GM12878 (cell line): ENCODE results near the gene BZW1. TPM values are rescaled to one million over a fixed set of nuclear protein-coding genes. Genes with fewer than 3 reads are reported as not detected.

Source experiments
- BACH1 ChIP-seq: fragments of 450-650 bp; IDR thresholded peaks from 2 replicates; pipeline ENCODE4 v1.6.1; 2017; ENCODE audit warnings: mild to moderate bottlenecking, borderline replicate concordance
- BCL11A ChIP-seq: IDR thresholded peaks from 2 replicates; pipeline ENCODE4 v1.6.1; 2011; ENCODE audit warnings: low read depth, low read length
- CREM ChIP-seq: IDR thresholded peaks from 2 replicates; pipeline ENCODE4 v1.6.1; 2014; ENCODE audit warnings: antibody characterized with exemption, low read depth
- CTCF ChIP-seq, 3 experiments: IDR thresholded peaks in 2 of 3; conservative IDR thresholded peaks in 1 of 3; 2 replicates each; pipeline ENCODE4 v1.5.1; 2011; ENCODE audit warnings: low read depth in 3 of 3, low read length in 3 of 3, mild to moderate bottlenecking in 3 of 3, control low read depth in 2 of 3, moderate library complexity in 2 of 3, inconsistent platforms in 1 of 3, mixed read lengths in 1 of 3; ENCODE audit not compliant: control insufficient read depth in 2 of 3, insufficient read depth in 1 of 3; ENCODE audit errors: extremely low read depth in 1 of 3
- E2F4 ChIP-seq: IDR thresholded peaks from 2 replicates; pipeline ENCODE4 v1.6.1; 2012; ENCODE audit warnings: low read depth, low read length, improper control_type of control experiment
- ESRRA ChIP-seq: IDR thresholded peaks from 2 replicates; pipeline ENCODE4 v1.6.1; 2012; ENCODE audit warnings: mild to moderate bottlenecking, low read length, improper control_type of control experiment
- PAX5 ChIP-seq: IDR thresholded peaks from 2 replicates; pipeline ENCODE4 v1.6.1; 2011; ENCODE audit warnings: low read depth, low read length, borderline replicate concordance
- ZSCAN29 ChIP-seq: fragments of 450-650 bp; IDR thresholded peaks from 2 replicates; pipeline ENCODE4 v1.6.1; 2017; ENCODE audit warnings: mild to moderate bottlenecking, moderate library complexity
- polyA plus RNA-seq, 11 experiments: library from polyadenylated mRNA; depleted of rRNA in 4 of 11; unstranded in 6 of 11; stranded (reverse) in 5 of 11; fragments of >200 nt; fragmentation: Nextera tagmentation in 4 of 11; fragmentation: Illumina TruSeq in 1 of 11; extraction: Ambion mirVana in 4 of 11; extraction: Trizol in 1 of 11; gene quantifications; 1 replicate in 1 of 11; 2 replicates in 10 of 11; pipeline versions ENCODE4 v1.2.1 to v1.2.3, GENCODE V29; 2011 to 2016; ENCODE audit warnings: inconsistent platforms in 2 of 11, missing spikeins in 2 of 11, low read depth in 1 of 11
- total RNA-seq, 4 experiments: library from RNA; depleted of rRNA in 3 of 4; stranded (reverse); fragments of >200 nt in 3 of 4; fragmentation: Illumina TruSeq in 1 of 4; extraction: Trizol in 1 of 4; gene quantifications; 2 replicates each; pipeline versions ENCODE4 v1.2.1 to v1.2.3, GENCODE V29; 2013 to 2021

BZW1 gene
- total and polyA plus RNA-seq, 10 of the 15 experiments (the other 5 are each of a cell fraction or from before 2014, with no cell fraction given), result 186 to 349 (median 269) TPM

- TF ChIP-seq CREM (0 out of 2 replicates have a peak, but pooled peaks have one; percentile 26), BACH1 (peak; percentile 26; the same call in 1 of the 2 replicates), BCL11A (no peak), ZSCAN29 (peak; percentile 62; the same call in 1 of the 2 replicates), CTCF (IDR thresholded peaks at IDR 0.05 in 2 of 3, conservative IDR thresholded peaks at IDR 0.05 in 1 of 3; ENCODE audit: control insufficient read depth in 2 of 3, extremely low read depth in 1 of 3, insufficient read depth in 1 of 3, low read depth in 3 of 3, low read length in 3 of 3) (peak; percentile 53 to 60 (median 55); a peak in 5 of 6 replicates), ESRRA (no peak), PAX5 (0 out of 2 replicates have a peak, but pooled peaks have one; percentile 11), E2F4 (no peak)
Observed at GRCh38 chr2:200812122-200813022, 662 bp downstream of the BZW1 start (continued).
